GM18508 (cell line): Measurements from ENCODE around the gene VSIG1.

Experiments used
- ATAC-seq: cut with Tn5 transposase; IDR thresholded peaks from one replicate; pipeline ENCODE4 v1.9.1; 2021; ENCODE audit warnings: moderate number of reproducible peaks; ENCODE audit not compliant: insufficient read depth, unreplicated experiment

VSIG1 gene

DNA sequence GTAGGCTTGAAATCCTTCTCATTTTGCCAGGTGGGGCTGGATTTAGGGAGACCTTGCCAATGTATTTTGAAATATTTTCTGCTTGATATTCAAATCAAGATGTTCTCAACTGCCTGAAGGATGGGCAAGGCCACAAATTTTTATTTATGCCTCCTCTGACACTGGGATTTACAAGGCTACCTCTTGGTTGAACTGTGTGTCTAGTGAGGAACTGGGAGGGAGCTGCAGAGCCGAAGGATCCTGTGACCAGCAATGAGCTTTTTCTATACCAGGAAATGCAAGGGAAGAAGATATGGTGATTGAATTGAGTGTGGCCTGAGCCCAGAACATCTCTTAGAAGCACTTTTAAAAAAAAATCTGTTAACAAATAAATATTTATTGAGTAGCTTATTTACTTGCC, 14.9 kb downstream of the VSIG1 start:
- no peak for ATAC-seq

DNA sequence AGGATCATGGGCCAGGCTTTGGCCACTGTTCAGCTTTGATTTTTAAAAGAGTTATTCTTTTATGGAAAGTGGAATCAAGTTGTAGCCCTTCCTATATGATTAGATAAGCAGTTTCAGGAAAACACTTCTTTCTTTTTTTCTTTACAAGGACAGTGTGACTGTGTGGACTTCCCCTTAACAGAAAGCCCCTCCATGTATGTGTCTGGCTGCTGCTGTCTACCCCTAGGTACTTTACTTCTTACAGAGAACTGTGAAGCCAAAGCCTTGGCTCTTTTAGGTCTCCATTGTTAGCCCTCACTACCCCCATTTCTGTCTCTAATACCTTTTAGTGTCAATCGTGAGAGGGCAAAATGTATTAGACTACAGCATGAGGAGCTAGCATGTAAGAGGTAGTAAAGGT, 19.1 kb downstream of the VSIG1 start:
- ATAC-seq = no peak

DNA sequence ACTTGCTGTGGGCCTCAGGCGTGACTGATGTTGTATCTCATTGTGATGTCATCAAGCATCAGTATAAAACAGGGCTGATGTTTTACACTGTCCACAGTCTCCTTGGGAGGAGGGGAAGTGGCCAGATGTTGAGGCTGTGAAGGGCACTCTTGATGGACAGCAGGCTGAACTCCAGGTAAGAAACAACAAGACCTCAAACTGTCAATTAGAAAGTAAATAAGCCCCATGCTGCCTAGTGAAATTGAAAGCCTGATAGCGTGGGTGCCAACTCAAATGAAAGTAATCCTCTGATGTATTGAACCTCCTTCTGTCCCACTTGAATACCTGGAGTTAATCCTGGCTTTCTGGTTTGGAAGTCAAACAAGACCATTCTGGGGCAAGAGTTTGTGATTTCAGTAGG, 19.7 kb downstream of the VSIG1 start:
- ATAC-seq = no peak

DNA sequence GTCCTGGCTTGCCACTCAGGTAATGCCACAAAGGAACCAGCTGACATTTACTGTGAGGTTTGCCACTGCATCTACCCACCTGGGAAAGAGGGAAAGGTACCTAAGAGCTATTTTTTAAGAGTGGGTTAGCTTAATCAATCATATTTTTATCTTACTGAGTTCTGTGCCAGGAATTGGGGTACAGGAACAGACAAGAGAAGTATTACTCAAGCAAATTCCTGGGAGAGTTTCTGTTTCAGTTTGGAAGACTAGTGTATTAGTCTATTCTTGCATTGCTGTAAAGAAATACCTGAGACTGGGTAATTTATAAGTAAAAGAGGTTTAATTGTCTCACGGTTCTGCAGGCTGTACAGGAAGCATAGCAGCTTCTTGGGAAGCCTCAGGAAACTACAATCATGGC, 23.3 kb downstream of the VSIG1 start:
- no peak for ATAC-seq

DNA sequence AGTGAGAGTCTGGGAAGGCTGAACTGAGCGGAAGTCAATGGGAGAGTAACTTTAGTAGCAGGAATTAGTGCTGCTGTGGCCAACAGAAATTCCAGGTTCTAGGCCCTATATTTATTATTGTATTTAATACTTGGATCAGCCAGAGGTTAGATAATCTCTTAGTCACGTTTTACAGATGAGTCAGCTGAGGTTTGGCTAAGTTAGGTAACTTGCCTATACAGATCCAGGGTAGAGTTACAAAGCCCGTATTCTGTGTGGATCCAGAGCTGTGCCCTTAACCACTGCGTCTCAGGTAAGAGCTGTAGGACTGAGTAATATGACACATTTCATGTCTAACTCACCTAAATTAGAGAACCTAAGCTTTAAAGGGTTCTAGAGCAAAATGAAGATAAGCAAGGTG, 26.0 kb downstream of the VSIG1 start:
- no peak for ATAC-seq

DNA sequence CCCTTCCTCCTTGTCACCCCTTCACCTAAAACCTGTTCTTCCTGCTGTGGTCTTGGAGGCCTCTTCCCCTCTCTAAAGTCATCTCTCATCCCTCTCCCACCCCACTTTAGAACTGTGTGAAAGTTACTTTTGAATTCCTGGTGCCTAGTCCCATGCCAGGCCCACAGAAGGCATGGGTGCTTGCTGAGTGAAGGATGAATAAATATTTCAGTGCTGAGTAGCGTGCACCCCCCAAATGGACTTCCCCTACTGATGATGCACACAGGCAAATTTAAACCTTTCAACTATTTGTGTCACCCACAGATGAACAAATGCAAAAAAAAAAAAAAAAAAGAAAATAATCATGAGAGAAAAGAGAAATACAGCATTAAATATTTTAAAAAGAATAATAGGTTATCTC, 26.7 kb downstream of the VSIG1 start:
- no peak for ATAC-seq

DNA sequence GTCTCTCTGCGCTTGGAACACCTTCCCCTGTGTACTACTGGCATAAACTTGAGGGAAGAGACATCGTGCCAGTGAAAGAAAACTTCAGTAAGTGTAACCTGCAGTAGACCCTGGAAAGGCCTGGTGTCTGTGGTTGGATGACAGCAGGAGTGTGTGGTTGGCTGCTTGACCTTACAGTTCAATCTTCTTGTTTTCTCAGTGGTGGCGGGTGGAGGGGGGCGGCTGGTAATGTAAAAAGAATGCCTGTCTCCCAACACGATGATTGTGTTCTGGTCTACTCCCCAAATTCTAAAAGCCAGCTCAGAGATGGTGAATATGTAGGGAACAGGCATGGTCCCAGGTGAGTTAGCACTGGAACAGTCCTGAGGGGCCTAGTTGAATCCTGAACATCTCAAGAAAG, 27.9 kb downstream of the VSIG1 start:
- ATAC-seq = no peak

DNA sequence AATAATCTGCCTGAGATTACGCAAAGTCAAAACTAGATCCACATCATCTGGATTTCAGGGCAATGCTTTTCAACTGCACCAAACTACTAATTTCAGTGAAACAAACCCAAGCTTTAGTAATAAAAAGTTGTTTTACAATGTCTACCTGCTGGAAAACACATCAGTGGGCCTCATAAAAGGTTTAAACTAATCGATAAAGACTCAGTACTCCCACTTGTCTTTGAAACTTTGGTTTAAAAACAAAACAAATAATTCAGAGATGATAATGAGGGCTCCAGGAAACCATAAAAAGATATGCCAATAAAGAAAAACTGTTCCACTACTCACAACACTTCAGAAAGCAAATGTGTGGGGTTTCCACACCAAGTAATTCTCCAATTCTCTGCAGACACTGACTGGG, 36.2 kb downstream of the VSIG1 start:
- ATAC-seq = no peak

DNA sequence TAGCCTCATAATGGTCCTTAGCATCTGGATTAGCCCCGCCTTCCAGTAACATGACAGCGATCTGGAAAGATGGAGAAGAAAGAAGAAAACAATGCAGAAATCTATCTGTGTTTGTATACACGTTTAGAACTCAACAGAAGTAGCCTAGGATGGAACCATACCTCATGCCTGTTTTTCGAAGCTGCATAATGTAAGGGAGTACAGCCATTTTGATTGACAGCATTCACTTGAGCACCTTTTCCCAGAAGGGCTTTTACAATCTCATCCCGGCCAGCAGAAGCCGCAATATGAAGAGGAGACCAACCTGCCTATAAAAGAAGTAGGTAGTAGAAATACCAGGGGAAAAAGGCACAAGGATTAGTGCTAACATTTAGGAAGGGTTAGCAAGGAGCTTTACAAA, 42.9 kb downstream of the VSIG1 start:
- ATAC-seq = no peak

DNA sequence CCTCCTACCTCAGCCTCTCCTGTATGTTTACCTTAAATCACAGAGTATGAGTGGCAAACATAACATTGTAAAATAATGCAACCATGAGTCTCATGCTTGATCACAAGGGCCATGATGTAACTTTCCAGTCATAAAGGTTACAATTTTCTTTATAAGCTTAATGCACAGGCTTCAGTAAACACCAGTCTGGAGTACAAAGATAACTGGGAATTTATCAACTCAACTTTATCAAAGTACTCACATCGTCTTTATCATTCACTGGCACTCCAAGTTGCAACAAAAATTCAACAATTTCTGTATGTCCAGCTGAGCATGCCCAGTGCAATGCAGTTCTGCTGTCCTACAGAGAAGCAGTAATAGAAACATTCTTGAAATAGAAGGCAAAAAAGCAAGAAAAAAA, 43.6 kb downstream of the VSIG1 start:
- ATAC-seq = no peak

DNA sequence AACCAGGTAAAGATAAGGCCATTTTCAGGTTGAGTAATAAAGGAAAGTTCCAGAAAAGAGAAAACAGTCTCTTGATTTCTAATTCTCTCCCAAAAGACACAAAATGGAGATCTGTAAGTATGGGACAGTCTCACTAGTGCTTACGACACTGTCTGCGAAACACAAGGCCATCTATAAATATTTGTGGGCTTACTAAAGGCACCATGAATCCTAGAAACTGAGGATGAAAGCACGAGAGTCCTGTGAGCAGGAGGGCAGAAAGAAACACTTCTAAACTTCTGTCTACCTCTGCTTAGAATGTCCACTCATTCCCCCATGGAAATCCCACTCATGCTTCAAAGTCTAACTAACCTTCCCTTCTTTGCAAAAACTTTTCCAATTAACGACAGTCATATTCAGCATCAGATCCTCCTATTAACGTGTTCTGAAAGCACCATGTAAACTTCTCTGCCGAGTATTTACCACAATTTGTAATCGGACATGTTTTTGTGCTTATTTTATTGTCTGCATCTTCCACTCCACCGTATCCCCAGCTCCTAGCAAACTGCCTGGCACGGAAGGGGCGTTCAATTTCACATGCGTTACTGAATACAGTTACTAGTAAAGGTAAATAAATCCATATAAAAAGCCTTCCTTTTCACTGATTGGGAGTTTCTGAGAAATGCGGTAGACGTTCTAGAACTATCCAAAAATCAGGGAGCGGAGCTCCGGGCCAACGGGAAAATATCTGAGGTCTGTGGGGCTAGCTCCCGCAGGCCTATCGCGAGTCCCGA, 45.8 kb downstream of the VSIG1 start:
- ATAC-seq = no peak

DNA sequence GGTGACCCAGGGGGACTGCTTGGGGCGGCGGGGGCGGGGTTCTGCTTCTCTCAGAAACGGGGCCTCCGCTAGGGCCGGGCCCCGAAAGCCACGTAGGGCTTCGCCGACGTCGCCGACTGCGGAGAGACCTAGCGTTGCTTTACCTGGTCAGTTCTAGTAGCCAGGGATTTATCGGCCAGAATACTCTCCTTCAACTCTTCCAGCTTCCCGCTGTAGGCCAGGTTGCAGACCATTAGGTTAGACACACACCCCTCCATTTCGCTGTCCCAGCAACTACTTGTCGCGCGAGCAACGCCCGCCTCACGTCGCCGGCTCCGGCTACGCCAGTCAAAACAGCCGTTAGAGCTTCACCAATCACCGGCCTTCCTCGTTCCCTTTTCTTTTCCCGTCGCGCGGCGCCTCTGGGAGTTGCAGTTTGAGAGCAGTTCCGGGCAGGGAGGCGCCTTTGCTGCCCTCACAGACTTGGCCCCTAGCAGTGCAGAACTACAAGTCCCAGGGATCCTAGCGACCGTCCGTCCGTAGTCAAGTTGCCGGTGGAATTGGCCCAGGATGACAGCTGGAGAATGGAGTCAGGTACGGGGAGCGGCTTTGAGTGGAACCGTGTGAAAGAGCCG, 46.5 kb downstream of the VSIG1 start, which contains the start of the genes ATG4A and PSMD10:
Gene ATG4A (plus strand): TSS at position 515 of the 614 bp plus-strand sequence. CDS start 49 bp downstream, at position 564.
Gene PSMD10 (minus strand): TSS at position 279 of the 614 bp plus-strand sequence. CDS start 22 bp downstream, at position 257.
- peak; percentile 91 for ATAC-seq

DNA sequence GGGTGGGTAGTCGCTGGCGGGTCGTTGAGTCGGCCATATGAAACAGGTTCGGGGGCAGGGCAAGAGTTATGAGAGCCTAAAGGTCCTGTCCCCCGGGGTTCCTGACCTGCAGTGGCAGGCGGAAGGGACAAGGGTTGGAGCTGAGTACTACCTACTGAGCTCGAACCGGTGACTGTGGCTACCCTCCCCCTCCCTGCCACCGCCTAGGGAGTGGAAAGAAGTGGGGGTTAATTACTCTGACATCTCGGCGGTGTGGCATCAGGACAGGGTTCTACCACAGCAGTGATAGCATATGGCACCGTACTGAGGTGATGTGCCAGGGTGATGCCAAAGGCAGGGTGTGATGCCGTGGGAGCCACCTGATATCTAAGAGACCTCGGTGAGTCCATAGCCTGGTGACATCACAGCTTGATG, 47.0 kb downstream of the VSIG1 start:
- peak; percentile 34 for ATAC-seq

DNA sequence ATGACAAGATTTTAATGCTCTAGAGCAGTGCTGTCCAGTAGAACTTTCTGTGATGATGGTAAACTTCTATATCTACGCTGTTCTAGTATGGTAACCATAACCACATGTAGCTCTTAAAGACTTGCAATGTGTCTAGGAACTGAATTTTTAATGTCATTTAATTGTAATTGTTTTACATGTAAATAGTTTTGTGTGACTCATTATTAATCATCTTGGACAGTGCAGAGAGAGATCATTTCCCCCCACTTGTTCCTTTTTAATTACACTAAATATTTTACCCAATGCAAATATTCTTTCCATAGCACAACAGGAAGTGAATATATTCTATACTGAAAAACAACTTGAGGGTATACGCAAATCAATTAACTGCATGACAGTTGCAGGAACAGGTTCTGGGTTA, 52.5 kb downstream of the VSIG1 start:
- no peak for ATAC-seq

DNA sequence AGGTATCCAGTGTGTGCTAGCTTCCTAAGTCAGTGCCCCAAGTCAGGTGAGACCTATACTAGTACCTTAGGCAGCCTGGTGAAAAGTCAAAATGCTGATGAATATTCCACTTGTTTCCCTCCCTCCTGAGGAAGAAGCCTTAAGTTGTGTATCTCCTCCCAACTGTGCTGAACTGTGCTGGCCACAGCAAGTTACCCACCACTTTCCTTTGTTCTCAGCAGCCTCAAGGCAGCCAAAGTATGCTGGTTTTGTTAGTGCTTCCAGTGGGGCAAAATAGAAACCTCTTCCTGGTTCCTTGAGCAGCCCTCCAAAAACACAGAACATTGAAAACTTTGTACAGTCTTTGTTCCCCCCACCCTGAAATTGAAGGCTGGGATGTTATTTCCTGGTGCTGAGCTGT, 60.6 kb downstream of the VSIG1 start:
- no peak for ATAC-seq

DNA sequence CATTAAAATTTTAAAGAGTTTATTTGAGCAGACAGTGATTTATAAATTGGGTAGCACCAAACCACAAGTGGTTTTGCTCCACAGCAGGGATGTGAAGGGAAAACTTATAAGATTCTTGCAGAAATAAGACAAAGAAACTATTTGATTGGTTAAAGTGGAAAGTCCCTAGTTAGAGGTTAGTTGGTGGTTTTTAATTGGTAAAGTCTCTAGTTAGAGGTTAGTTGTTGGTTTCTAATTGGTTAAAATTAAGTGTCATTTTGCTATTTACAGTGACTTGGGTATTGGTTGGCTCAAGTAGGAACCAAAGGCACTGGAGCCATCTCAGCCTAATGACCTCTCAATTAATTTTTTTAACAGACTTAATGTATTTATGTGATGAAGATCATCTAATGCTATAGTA, 69.7 kb downstream of the VSIG1 start:
- no peak for ATAC-seq

DNA sequence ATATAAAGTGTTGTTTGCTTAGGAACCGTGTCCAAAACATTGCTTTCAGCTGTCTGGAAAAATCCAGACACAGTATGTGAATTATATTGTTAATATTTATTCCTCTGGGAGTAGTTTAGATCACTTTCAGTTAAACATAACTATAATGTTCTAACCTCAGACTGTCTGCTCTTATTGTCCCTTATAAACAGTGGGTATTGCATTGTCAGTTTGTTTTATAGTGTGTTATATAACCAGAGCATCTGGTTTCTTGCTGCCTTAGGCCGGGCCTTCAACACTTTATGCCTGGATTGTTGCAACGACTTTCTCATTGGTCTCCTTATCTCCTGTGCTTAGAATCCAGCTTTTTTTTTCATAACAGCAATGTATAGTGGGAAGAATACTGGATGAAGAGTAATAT, 73.1 kb downstream of the VSIG1 start:
- ATAC-seq = no peak

DNA sequence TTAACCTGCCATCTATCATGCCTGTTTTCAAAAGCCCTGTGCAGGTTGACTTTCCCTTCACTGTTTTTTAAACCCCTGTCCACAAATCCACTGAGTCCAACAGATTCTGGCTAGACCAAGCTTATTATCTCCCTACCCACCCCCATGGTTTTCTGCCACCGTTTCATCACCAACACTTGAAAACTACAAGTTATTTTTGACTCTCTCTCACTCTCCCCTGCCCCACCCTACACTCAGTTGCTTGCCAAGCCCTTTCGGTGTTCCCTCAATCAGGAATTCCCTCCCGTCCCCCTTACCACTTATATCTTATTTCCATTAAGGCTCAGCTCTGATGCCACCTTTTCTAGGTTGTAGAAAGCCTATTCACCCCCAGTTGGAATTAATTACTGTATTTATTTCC, 76.4 kb downstream of the VSIG1 start:
- ATAC-seq = no peak

DNA sequence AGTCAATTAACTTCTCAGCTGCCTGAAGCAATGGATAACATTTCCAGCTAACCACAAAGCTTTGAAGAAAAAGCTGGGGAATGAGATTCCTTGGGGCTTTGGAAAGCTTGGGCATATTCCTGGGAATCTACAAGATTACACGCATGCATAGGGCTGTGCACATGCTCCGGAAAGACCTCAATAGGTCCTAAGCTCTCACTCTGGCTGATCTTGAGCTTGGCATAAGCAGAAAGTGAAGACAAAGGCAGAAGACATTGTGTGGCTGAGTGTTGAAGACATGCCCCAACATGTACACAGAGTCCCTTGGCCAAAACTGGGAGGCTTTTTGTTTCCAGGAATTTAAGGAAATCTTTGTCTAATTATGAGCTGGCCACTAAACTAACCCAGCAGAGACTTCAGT, 77.9 kb downstream of the VSIG1 start:
- ATAC-seq = no peak

DNA sequence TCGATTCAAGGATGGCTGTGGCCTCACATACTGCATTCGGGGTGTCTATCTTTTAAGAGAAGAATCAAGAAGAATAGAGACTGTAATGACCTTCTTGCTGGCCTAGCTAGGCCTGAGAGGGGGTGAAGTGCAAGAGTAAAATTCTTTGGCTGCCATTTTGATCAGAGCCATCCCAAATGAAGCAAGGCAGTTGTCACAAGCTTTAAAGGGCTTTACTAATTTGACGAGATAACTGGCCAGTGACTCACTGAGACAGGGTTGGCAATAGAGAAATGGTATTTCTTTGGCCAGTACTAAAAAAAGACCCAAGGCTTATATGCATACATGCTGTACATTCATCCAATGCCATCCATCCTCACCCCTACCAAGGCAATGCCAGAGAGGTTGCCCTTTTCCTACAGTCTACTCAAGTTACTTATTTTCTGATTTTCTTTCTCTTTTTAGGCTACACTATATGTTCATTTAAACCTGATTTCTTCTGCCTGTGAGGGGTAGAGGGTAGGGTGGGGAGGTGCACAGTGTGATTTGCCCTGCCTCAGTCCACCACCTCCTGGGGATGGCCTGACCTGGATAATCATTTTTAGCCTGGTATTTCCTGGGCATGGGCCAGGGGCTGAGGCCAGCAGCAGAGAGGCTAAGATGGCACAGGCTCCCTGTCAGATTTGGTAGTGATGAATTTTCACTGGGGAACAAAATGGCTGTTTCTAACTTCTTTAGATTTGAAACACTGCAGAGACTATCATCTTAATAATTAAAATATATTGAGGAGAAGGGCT, 78.9 kb downstream of the VSIG1 start:
- no peak for ATAC-seq

DNA sequence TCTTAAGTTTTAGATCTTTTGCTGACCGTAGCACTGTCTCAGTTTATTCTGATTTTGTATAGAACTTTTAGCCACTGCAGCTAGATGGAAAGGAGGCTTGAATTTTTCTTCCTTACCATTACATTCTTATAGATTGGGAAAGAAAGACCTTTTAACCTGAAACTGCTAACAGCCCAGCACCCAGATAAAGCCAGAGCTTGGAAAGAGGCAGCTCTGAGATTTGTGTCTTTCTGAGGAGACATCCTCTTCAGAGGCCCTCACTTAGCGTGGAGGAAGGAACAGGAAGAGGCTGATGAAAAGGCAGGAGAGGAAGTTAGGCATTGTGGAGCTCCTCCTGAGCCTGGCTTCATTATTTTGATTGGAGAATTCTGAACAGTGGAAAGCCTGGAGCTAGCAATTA, 81.8 kb downstream of the VSIG1 start:
- no peak for ATAC-seq
